Adipocyte (in vitro differentiated cells): Measurements from ENCODE around the gene RYK.
"Not testable (repeated sequence)": the region's sequence is repeated elsewhere in the genome, so short reads cannot be mapped to it uniquely, and the experiment has no call there.

Experiments used
- DNase-seq: peaks from one replicate; pipeline ENCODE4 v3.0.0-alpha.2; 2015; ENCODE audit warnings: low read depth
- H3K27me3 ChIP-seq: replicated peaks from 2 replicates; pipeline ENCODE4 v1.7.0; 2013; ENCODE audit warnings: mild to moderate bottlenecking, low read length, moderate library complexity; ENCODE audit not compliant: control insufficient read depth, insufficient read depth
- H3K36me3 ChIP-seq: 2 replicates; pipeline ENCODE4 v1.7.0; 2013; ENCODE audit warnings: low read length, mild to moderate bottlenecking, moderate library complexity; ENCODE audit not compliant: control insufficient read depth, insufficient read depth, severe bottlenecking
- H3K4me1 ChIP-seq: 2 replicates; pipeline ENCODE4 v1.7.0; 2013; ENCODE audit warnings: mild to moderate bottlenecking, low read length, moderate library complexity; ENCODE audit not compliant: control insufficient read depth, insufficient read depth
- H3K4me3 ChIP-seq: 2 replicates; pipeline ENCODE4 v1.7.0; 2013; ENCODE audit warnings: mild to moderate bottlenecking, low read length, moderate library complexity
- H3K9ac ChIP-seq: 2 replicates; pipeline ENCODE4 v1.7.0; 2013; ENCODE audit warnings: mild to moderate bottlenecking, low read length, moderate library complexity
- H3K9me3 ChIP-seq: 2 replicates; pipeline ENCODE4 v1.7.0; 2013; ENCODE audit warnings: mild to moderate bottlenecking, low read length, moderate library complexity; ENCODE audit not compliant: control insufficient read depth

The RYK gene

DNA sequence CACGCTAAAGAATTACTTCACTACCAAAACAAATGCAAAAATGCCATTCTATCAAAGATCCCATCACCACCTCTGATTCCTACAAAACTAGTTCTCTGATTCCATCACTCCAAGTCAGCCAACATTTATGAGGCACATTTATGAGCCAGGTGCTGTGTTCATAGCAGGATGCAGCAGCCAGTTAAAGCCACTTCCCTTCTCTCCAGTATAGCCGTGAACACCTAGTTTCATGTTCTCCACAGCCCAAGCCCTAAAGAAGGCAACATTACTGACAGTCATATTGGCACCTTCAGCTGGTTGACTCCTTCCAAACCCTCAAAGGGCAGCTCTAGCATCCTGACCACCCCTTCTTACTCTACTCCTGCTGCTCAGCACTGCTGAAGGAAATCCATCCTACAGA lies 36.4 kb downstream of the RYK start:
- no peak overlapping the region for H3K9ac ChIP-seq
- H3K36me3 ChIP-seq = peaks cover 25% of the 10 kb centered on the region
- DNase-seq = no peak
- H3K4me1 ChIP-seq = no peaks in the 10 kb centered on the region
- H3K27me3 ChIP-seq = no peaks in the 10 kb centered on the region
- H3K9me3 ChIP-seq = no peaks in the 10 kb centered on the region
- H3K4me3 ChIP-seq = no peak overlapping the region

GRCh38 chr3:134212967-134213665 lies 37.5 kb downstream of the RYK start:
- no peaks in the 10 kb centered on the region for H3K27me3 ChIP-seq
- no peaks in the 10 kb centered on the region for H3K9me3 ChIP-seq
- H3K4me3 ChIP-seq = no peak overlapping the region
- H3K36me3 ChIP-seq = peaks cover 30% of the 10 kb centered on the region
- no peaks in the 10 kb centered on the region for H3K4me1 ChIP-seq
- H3K9ac ChIP-seq = no peak overlapping the region
- DNase-seq = peak; percentile 89

DNA sequence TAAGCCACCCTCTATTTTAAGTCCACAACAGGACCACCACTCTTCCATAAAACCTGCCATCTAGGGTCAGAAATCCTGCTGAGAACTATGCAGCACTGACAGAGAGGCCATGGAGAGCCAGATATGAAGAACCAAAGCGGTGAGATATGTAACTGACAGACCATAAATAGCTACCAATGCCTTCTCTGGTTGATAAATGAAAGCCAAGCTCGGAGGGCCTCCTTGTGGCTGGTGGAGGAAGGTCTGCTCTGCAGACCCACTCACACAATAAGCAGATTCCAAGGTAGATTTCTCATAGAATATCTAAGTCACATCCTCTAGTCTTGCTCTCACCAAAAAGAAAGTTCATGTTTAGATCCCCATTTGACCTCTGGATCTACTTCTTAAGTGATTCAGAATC lies 38.9 kb downstream of the RYK start:
- no peak overlapping the region for H3K4me3 ChIP-seq
- H3K4me1 ChIP-seq = no peaks in the 10 kb centered on the region
- no peaks in the 10 kb centered on the region for H3K9me3 ChIP-seq
- no peak overlapping the region for H3K9ac ChIP-seq
- peaks cover 36% of the 10 kb centered on the region for H3K36me3 ChIP-seq
- peak; percentile 69 for DNase-seq
- H3K27me3 ChIP-seq = no peaks in the 10 kb centered on the region

- Histone ChIP-seq H3K27me3 (no peaks in the 10 kb centered on the region), H3K4me1 (peaks cover 13% of the 10 kb centered on the region), H3K36me3 (peaks cover 55% of the 10 kb centered on the region), H3K9ac (no peak overlapping the region), H3K9me3 (no peaks in the 10 kb centered on the region), H3K4me3 (no peak overlapping the region)
- no peak for DNase-seq
Observed at GRCh38 chr3:134205451-134205850, 45.2 kb downstream of the RYK start.

- Histone ChIP-seq H3K9ac (no peak overlapping the region), H3K36me3 (peaks cover 39% of the 10 kb centered on the region), H3K27me3 (no peaks in the 10 kb centered on the region), H3K4me3 (no peak overlapping the region), H3K4me1 (peaks cover 13% of the 10 kb centered on the region), H3K9me3 (no peaks in the 10 kb centered on the region)
- peak; percentile 83 for DNase-seq
Observed at GRCh38 chr3:134201201-134202130, 49.2 kb downstream of the RYK start.

DNA sequence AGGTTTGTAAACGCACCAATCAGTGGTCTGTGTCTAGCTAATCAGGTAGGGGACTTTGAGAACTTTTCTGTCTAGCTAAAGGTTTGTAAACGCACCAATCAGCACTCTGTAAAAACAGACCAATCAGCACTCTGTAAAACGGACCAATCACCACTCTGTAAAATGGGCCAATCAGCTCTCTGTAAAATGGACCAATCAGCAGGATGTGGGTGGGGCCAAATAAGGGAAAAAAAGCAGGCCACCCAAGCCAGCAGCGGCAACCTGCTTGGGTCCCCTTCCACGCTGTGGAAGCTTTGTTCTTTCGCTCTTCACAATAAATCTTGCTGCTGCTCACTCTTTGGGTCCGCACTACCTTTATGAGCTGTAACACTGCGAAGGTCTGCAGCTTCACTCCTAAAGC lies 50.8 kb downstream of the RYK start:
- not testable (repeated sequence) for H3K27me3 ChIP-seq, H3K9ac ChIP-seq, H3K9me3 ChIP-seq, H3K4me3 ChIP-seq, DNase-seq
- peaks cover 52% of the 10 kb centered on the region for H3K36me3 ChIP-seq
- peaks cover 13% of the 10 kb centered on the region for H3K4me1 ChIP-seq

- Histone ChIP-seq H3K9ac (no peak overlapping the region), H3K36me3 (peaks cover 59% of the 10 kb centered on the region)
Observed at GRCh38 chr3:134199240-134199639, 51.4 kb downstream of the RYK start.

GRCh38 chr3:134198414-134198813 lies 52.2 kb downstream of the RYK start:
- DNase-seq = no peak
- Histone ChIP-seq H3K4me1 (peaks cover 13% of the 10 kb centered on the region), H3K36me3 (peaks cover 61% of the 10 kb centered on the region)

More at GRCh38 chr3:134199240-134199639, 51.4 kb downstream of the RYK start:
- Histone ChIP-seq H3K27me3 (no peaks in the 10 kb centered on the region), H3K4me3 (no peak overlapping the region), H3K9me3 (no peaks in the 10 kb centered on the region), H3K4me1 (peaks cover 13% of the 10 kb centered on the region)
- DNase-seq = no peak

DNA sequence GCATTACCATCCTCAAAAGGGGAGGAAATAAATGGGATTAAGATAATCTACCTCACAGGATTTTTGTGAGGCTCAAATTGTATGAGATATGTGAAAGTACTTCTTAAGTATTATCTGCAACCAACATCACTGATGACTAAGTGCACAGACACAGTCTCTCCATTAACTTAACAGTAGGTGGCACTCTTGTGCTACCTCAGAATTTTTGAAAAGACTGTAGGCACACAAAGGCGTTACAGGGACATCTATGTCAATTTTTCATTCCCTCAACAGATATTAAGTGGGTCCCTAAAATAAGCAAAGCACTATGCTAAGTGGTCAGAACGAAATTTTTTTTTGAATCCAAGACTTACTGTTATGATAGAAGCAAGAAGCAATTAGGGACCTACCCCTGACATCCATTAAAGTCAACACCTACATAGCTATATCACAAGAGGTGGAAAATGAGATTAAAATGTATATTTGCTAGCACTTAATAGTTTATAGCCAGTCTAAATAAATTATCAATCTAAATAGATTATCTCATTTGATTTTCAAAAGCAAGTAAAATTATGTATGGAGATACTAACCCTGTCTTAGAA lies 52.9 kb downstream of the RYK start:
- Histone ChIP-seq H3K9me3 (no peaks in the 10 kb centered on the region), H3K9ac (no peak overlapping the region), H3K4me1 (peaks cover 13% of the 10 kb centered on the region), H3K27me3 (no peaks in the 10 kb centered on the region), H3K4me3 (no peak overlapping the region), H3K36me3 (peaks cover 58% of the 10 kb centered on the region)
- DNase-seq = peak; percentile 82

More at GRCh38 chr3:134198414-134198813, 52.2 kb downstream of the RYK start:
- H3K27me3 ChIP-seq = no peaks in the 10 kb centered on the region
- no peak overlapping the region for H3K4me3 ChIP-seq
- H3K9me3 ChIP-seq = no peaks in the 10 kb centered on the region
- no peak overlapping the region for H3K9ac ChIP-seq

- Histone ChIP-seq H3K27me3 (no peaks in the 10 kb centered on the region), H3K4me1 (no peaks in the 10 kb centered on the region), H3K9ac (no peak overlapping the region), H3K4me3 (no peak overlapping the region), H3K36me3 (peaks cover 44% of the 10 kb centered on the region), H3K9me3 (no peaks in the 10 kb centered on the region)
- DNase-seq = no peak
Observed at GRCh38 chr3:134194247-134194646, 56.4 kb downstream of the RYK start.

- Histone ChIP-seq H3K9ac (no peak overlapping the region), H3K9me3 (no peaks in the 10 kb centered on the region), H3K27me3 (no peaks in the 10 kb centered on the region), H3K4me3 (no peak overlapping the region), H3K4me1 (no peaks in the 10 kb centered on the region), H3K36me3 (peaks cover 43% of the 10 kb centered on the region)
- no peak for DNase-seq
Observed at GRCh38 chr3:134190250-134190649, 60.4 kb downstream of the RYK start.
